HL-60 (cell line): ENCODE results near the gene DIP2C.

ENCODE experiments used
- GABPA ChIP-seq: IDR thresholded peaks from 2 replicates; pipeline ENCODE4 v1.6.1; 2012; ENCODE audit warnings: low read depth
- POLR2AphosphoS5 ChIP-seq: IDR thresholded peaks from 2 replicates; pipeline ENCODE4 v1.6.1; 2012; ENCODE audit warnings: low read depth
- SPI1 ChIP-seq: IDR thresholded peaks from 2 replicates; pipeline ENCODE4 v1.6.1; 2012; ENCODE audit warnings: low read depth, mild to moderate bottlenecking, borderline replicate concordance
- TF ChIP-seq, protein P1 (sequence below): IDR thresholded peaks from one replicate; pipeline ENCODE4 v1.5.1; 2011; ENCODE audit warnings: low read length, control low read depth, inconsistent platforms; ENCODE audit not compliant: insufficient read depth
- TF ChIP-seq, protein P2 (sequence below): IDR thresholded peaks from 2 replicates; pipeline ENCODE4 v1.6.1; 2012; ENCODE audit warnings: low read depth; ENCODE audit not compliant: insufficient replicate concordance

GRCh38 chr10:230758-231157 lies 458.7 kb downstream of the DIP2C start:
- TF ChIP-seq, protein P1, sequence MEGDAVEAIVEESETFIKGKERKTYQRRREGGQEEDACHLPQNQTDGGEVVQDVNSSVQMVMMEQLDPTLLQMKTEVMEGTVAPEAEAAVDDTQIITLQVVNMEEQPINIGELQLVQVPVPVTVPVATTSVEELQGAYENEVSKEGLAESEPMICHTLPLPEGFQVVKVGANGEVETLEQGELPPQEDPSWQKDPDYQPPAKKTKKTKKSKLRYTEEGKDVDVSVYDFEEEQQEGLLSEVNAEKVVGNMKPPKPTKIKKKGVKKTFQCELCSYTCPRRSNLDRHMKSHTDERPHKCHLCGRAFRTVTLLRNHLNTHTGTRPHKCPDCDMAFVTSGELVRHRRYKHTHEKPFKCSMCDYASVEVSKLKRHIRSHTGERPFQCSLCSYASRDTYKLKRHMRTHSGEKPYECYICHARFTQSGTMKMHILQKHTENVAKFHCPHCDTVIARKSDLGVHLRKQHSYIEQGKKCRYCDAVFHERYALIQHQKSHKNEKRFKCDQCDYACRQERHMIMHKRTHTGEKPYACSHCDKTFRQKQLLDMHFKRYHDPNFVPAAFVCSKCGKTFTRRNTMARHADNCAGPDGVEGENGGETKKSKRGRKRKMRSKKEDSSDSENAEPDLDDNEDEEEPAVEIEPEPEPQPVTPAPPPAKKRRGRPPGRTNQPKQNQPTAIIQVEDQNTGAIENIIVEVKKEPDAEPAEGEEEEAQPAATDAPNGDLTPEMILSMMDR: no peak
- TF ChIP-seq, protein P2, sequence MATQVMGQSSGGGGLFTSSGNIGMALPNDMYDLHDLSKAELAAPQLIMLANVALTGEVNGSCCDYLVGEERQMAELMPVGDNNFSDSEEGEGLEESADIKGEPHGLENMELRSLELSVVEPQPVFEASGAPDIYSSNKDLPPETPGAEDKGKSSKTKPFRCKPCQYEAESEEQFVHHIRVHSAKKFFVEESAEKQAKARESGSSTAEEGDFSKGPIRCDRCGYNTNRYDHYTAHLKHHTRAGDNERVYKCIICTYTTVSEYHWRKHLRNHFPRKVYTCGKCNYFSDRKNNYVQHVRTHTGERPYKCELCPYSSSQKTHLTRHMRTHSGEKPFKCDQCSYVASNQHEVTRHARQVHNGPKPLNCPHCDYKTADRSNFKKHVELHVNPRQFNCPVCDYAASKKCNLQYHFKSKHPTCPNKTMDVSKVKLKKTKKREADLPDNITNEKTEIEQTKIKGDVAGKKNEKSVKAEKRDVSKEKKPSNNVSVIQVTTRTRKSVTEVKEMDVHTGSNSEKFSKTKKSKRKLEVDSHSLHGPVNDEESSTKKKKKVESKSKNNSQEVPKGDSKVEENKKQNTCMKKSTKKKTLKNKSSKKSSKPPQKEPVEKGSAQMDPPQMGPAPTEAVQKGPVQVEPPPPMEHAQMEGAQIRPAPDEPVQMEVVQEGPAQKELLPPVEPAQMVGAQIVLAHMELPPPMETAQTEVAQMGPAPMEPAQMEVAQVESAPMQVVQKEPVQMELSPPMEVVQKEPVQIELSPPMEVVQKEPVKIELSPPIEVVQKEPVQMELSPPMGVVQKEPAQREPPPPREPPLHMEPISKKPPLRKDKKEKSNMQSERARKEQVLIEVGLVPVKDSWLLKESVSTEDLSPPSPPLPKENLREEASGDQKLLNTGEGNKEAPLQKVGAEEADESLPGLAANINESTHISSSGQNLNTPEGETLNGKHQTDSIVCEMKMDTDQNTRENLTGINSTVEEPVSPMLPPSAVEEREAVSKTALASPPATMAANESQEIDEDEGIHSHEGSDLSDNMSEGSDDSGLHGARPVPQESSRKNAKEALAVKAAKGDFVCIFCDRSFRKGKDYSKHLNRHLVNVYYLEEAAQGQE: no peak
- TF ChIP-seq SPI1: no peak
- no peak for TF ChIP-seq POLR2AphosphoS5
- TF ChIP-seq GABPA: no peak
